Uterus (tissue), 4 donors: Measurements from ENCODE around the gene TMEM269. TPM values are rescaled to one million over a fixed set of nuclear protein-coding genes. Genes with fewer than 3 reads are reported as not detected.
A peak's percentile ranks its signal among the peaks of the same experiment; 100 is the strongest.

Source experiments
- DNase-seq, 2 donors: peaks; one replicate each; pipeline ENCODE4 v3.0.0-alpha.2; 2019 to 2020
- H3K27ac ChIP-seq, 2 donors: fragments of 200-600 bp; sonication (generic); 1 replicate in 1 of 2; 2 replicates in 1 of 2; pipeline ENCODE4 v1.5.1; 2016 to 2018
- H3K27me3 ChIP-seq, 2 donors: fragments of 200-600 bp; sonication (generic); one replicate each; pipeline ENCODE4 v1.5.1; 2018 to 2019; ENCODE audit warnings: control low read depth in 1 of 2
- H3K36me3 ChIP-seq, 2 donors: fragments of 200-600 bp; sonication (generic); one replicate each; pipeline ENCODE4 v1.5.1; 2019; ENCODE audit warnings: control low read depth in 1 of 2
- H3K4me1 ChIP-seq, 2 donors: fragments of 200-600 bp; sonication (generic); one replicate each; pipeline ENCODE4 v1.5.1; 2018 to 2019; ENCODE audit warnings: control low read depth in 1 of 2
- H3K4me3 ChIP-seq, 2 donors: fragments of 200-600 bp; sonication (generic); 1 replicate in 1 of 2; 2 replicates in 1 of 2; pipeline ENCODE4 v1.5.1; 2018 to 2019; ENCODE audit warnings: mild to moderate bottlenecking in 1 of 2
- H3K9me3 ChIP-seq, 2 donors: fragments of 200-600 bp; sonication (generic); one replicate each; pipeline ENCODE4 v1.5.1; 2019; ENCODE audit warnings: control low read depth in 1 of 2
- CTCF ChIP-seq, 4 experiments: fragments of 200-600 bp in 2 of 4; fragments of 450-650 bp in 2 of 4; sonication (generic) in 2 of 4; IDR thresholded peaks; one replicate each; pipeline ENCODE4 v1.5.1; 2016 to 2019; ENCODE audit warnings: antibody characterized with exemption in 4 of 4, mild to moderate bottlenecking in 2 of 4, moderate library complexity in 1 of 4
- POLR2A ChIP-seq, 2 donors: fragments of 450-650 bp; IDR thresholded peaks; one replicate each; pipeline ENCODE4 v1.6.1; 2016; ENCODE audit warnings: antibody characterized with exemption in 2 of 2, mild to moderate bottlenecking in 1 of 2, moderate library complexity in 1 of 2
- intact Hi-C: fragments of 100-400 bp; cut with DNase I; formaldehyde crosslinking; loops from one replicate; pipeline ENCODE4 v1.15.1; 2023; ENCODE audit warnings: low total_unique reads
- total RNA-seq, 4 donors: library from RNA; depleted of rRNA in 3 of 4; stranded (reverse); fragments of >200 nt in 3 of 4; gene quantifications; one replicate each; pipeline versions ENCODE4 v1.1.0 to v1.2.4, GENCODE V29; 2014 to 2023
- donor health status: DM: yes; HTN: yes; CAD: no.

TMEM269 gene
- total RNA-seq, 4 donors from 2014 or later = 0.07 to 1.1 TPM; not detected in 2

- Histone ChIP-seq H3K4me3 (no peak overlapping the region), H3K27ac (no peak overlapping the region), H3K36me3 (no peaks in the 10 kb centered on the region), H3K9me3 (no peaks in the 10 kb centered on the region), H3K4me1 (no peaks in the 10 kb centered on the region), H3K27me3 (no peaks in the 10 kb centered on the region)
- intact Hi-C loops = no loop called here
- no peak for DNase-seq
- TF ChIP-seq CTCF (IDR thresholded peaks at IDR 0.05) (no peak), POLR2A (IDR thresholded peaks at IDR 0.05) (no peak)
Observed at GRCh38 chr1:42783092-42783491, 1.7 kb upstream of the TMEM269 start.

DNA sequence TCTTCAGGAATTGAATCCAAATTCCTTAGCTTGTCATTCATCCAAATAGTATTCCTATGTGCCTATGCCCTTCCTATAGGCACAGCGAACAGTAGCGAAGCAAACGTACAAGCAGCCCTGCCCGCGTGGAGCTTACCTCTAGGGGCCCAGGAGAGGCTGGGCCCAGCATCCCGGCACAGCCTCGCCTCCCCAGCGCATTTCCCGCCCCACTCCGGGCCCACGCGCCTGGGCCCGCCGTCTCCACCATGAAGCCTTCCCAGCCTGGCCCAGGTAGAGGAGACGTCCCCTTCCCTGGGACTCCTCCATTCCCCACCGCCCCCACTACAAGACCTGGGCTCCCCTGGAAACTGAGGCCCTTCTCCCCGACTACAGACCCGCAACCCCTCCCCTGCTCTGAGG is 245 bp upstream of the TMEM269 start:
- H3K27ac ChIP-seq = no peak overlapping the region
- H3K27me3 ChIP-seq = no peaks in the 10 kb centered on the region
- TF ChIP-seq POLR2A (IDR thresholded peaks at IDR 0.05) (no peak), CTCF (IDR thresholded peaks at IDR 0.05) (no peak)
- intact Hi-C loops = no loop called here
- no peaks in the 10 kb centered on the region for H3K9me3 ChIP-seq
- peak overlapping the region; percentile 35 for H3K4me3 ChIP-seq
- DNase-seq = no peak
- no peaks in the 10 kb centered on the region for H3K4me1 ChIP-seq
- H3K36me3 ChIP-seq = no peaks in the 10 kb centered on the region

DNA sequence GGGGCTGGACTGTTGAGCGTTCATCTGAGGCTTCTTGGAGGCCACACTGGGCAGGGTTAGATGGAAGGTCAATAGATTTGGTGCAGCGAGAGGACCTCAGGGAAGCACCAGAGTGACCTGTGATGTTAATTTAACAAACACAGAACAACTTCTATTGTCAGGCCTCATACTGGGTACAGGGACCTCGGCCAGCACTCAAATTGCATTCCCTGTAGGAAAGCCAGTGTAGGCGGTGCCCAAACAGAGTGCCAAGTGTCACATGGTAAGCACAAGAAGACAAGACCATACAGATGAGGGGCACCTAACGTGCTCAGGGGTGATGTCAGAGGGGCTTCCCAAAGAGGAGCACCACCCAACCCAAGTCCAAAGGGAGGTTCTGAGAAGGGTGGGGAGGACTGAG is 1.3 kb downstream of the TMEM269 start:
- no peak for DNase-seq
- Histone ChIP-seq H3K9me3 (no peaks in the 10 kb centered on the region), H3K36me3 (no peaks in the 10 kb centered on the region), H3K4me3 (no peak overlapping the region), H3K4me1 (no peaks in the 10 kb centered on the region), H3K27me3 (no peaks in the 10 kb centered on the region), H3K27ac (no peak overlapping the region)
- intact Hi-C loops = no loop called here
- TF ChIP-seq POLR2A (IDR thresholded peaks at IDR 0.05) (no peak), CTCF (IDR thresholded peaks at IDR 0.05) (no peak)

DNA sequence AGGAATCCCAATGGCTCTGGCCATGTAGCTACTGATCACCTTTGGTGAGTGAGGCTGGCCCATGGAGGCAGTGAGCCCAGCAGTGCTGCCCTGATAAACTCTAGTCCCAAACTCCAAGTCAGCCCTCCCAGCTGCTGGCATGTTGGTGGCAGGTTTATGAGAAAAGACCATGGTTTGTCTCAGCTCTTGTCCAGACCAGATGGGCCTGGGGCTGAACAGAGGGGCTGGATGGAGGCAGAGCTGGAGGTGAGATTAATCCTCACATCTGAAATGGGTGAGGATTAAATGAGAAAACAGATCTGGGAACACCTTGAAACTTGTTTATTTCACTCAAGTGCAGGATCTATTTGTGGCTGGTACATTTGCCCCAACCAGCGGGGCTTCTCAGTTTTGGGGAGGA is 3.2 kb downstream of the TMEM269 start:
- Histone ChIP-seq H3K27me3 (no peaks in the 10 kb centered on the region), H3K4me3 (no peak overlapping the region), H3K27ac (no peak overlapping the region), H3K36me3 (no peaks in the 10 kb centered on the region), H3K4me1 (no peaks in the 10 kb centered on the region), H3K9me3 (no peaks in the 10 kb centered on the region)
- DNase-seq = no peak
- no peak for TF ChIP-seq CTCF (IDR thresholded peaks at IDR 0.05)
- TF ChIP-seq POLR2A (IDR thresholded peaks at IDR 0.05) = no peak
- intact Hi-C loops = no loop called here

DNA sequence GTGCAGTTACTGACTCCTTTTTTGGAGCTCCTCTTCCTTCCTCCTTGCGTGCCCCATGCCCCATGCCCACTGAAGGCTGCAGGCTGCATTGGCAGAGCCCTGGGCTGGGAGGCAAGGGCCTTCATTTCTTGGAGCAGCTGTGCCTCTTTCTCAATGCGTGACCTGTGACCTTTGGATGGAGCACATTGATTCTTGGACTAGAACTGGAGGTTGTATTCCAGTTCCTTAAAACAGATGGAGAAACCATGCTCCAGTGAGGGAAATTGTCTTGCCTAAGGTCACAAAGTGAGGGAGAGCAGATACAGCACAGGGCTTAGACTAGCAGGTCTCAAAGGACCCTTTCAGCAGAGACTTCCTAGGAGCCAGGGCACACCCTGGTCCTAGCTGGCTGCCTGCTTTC is 9.0 kb downstream of the TMEM269 start:
- no peak overlapping the region for H3K4me3 ChIP-seq
- no peaks in the 10 kb centered on the region for H3K9me3 ChIP-seq
- H3K4me1 ChIP-seq = no peaks in the 10 kb centered on the region
- H3K36me3 ChIP-seq = no peaks in the 10 kb centered on the region
- H3K27me3 ChIP-seq = no peaks in the 10 kb centered on the region
- H3K27ac ChIP-seq = no peak overlapping the region
- DNase-seq = no peak
- no peak for TF ChIP-seq CTCF (IDR thresholded peaks at IDR 0.05)
- TF ChIP-seq POLR2A (IDR thresholded peaks at IDR 0.05) = no peak
- intact Hi-C loops = no loop called here
